ENCODE data around the gene NDUFAF4.

DNA sequence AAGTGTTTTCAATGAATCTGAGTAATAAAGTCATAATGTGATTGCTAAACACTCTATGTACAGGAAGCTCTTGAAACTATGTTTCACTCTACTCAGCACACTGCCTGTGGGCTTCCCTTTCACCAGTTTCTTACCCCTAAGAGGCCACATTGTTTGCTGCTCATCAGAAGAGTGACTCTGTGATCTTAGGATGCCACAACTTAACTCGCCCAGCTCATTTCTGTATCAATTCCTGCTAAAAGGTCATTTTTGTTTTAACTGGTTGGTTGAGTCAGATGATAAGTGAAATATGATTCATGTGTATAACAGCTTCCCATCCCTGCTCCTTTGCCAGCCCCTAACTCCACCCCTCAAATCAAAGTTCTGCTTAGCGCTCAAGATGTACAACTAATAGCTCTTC lies 9.8 kb upstream of the NDUFAF4 start:
- TF ChIP-seq, protein P1, sequence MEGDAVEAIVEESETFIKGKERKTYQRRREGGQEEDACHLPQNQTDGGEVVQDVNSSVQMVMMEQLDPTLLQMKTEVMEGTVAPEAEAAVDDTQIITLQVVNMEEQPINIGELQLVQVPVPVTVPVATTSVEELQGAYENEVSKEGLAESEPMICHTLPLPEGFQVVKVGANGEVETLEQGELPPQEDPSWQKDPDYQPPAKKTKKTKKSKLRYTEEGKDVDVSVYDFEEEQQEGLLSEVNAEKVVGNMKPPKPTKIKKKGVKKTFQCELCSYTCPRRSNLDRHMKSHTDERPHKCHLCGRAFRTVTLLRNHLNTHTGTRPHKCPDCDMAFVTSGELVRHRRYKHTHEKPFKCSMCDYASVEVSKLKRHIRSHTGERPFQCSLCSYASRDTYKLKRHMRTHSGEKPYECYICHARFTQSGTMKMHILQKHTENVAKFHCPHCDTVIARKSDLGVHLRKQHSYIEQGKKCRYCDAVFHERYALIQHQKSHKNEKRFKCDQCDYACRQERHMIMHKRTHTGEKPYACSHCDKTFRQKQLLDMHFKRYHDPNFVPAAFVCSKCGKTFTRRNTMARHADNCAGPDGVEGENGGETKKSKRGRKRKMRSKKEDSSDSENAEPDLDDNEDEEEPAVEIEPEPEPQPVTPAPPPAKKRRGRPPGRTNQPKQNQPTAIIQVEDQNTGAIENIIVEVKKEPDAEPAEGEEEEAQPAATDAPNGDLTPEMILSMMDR (tag by site-specific recombination; IDR thresholded peaks at IDR 0.05) = no peak
- TF ChIP-seq ZNF629 (tag by site-specific recombination; IDR thresholded peaks at IDR 0.05) (no peak), ZNF423 (tag by site-specific recombination; IDR thresholded peaks at IDR 0.05) (no peak), ZBTB7A (tag by site-specific recombination; IDR thresholded peaks at IDR 0.05; ENCODE audit: low read depth) (no peak), YY1 (tag by site-specific recombination; IDR thresholded peaks at IDR 0.05) (no peak)
- TF ChIP-seq, protein P2, sequence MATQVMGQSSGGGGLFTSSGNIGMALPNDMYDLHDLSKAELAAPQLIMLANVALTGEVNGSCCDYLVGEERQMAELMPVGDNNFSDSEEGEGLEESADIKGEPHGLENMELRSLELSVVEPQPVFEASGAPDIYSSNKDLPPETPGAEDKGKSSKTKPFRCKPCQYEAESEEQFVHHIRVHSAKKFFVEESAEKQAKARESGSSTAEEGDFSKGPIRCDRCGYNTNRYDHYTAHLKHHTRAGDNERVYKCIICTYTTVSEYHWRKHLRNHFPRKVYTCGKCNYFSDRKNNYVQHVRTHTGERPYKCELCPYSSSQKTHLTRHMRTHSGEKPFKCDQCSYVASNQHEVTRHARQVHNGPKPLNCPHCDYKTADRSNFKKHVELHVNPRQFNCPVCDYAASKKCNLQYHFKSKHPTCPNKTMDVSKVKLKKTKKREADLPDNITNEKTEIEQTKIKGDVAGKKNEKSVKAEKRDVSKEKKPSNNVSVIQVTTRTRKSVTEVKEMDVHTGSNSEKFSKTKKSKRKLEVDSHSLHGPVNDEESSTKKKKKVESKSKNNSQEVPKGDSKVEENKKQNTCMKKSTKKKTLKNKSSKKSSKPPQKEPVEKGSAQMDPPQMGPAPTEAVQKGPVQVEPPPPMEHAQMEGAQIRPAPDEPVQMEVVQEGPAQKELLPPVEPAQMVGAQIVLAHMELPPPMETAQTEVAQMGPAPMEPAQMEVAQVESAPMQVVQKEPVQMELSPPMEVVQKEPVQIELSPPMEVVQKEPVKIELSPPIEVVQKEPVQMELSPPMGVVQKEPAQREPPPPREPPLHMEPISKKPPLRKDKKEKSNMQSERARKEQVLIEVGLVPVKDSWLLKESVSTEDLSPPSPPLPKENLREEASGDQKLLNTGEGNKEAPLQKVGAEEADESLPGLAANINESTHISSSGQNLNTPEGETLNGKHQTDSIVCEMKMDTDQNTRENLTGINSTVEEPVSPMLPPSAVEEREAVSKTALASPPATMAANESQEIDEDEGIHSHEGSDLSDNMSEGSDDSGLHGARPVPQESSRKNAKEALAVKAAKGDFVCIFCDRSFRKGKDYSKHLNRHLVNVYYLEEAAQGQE (tag by site-specific recombination; IDR thresholded peaks at IDR 0.05) = no peak
- TF ChIP-seq, protein P3, sequence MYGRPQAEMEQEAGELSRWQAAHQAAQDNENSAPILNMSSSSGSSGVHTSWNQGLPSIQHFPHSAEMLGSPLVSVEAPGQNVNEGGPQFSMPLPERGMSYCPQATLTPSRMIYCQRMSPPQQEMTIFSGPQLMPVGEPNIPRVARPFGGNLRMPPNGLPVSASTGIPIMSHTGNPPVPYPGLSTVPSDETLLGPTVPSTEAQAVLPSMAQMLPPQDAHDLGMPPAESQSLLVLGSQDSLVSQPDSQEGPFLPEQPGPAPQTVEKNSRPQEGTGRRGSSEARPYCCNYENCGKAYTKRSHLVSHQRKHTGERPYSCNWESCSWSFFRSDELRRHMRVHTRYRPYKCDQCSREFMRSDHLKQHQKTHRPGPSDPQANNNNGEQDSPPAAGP (tag by site-specific recombination; IDR thresholded peaks at IDR 0.05) = no peak
- TF ChIP-seq, protein P4, sequence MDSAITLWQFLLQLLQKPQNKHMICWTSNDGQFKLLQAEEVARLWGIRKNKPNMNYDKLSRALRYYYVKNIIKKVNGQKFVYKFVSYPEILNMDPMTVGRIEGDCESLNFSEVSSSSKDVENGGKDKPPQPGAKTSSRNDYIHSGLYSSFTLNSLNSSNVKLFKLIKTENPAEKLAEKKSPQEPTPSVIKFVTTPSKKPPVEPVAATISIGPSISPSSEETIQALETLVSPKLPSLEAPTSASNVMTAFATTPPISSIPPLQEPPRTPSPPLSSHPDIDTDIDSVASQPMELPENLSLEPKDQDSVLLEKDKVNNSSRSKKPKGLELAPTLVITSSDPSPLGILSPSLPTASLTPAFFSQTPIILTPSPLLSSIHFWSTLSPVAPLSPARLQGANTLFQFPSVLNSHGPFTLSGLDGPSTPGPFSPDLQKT (IDR thresholded peaks at IDR 0.05; ENCODE audit: borderline replicate concordance, low read depth, low read length) = no peak
